ENCODE measurements around the gene CDH23. TPM values are rescaled to one million over a fixed set of nuclear protein-coding genes. Genes with fewer than 3 reads are reported as not detected.

The CDH23 gene
- total and polyA plus RNA-seq, 9 of the 15 experiments (the other 6 are each of a cell fraction or from before 2014, with no cell fraction given): 0.18 to 1.2 (median 0.47) TPM

- Histone ChIP-seq H3K36me3 (ENCODE audit: control insufficient read depth, insufficient read depth, low read length) (no peaks in the 10 kb centered on the region), H3K9me3 (replicated peaks; ENCODE audit: control insufficient read depth, insufficient read depth, low read depth, low read length) (no peaks in the 10 kb centered on the region), H2AFZ (ENCODE audit: low read depth, low read length) (no peak overlapping the region), H3K4me2 (ENCODE audit: insufficient read depth, low read length) (no peak overlapping the region), H3K9me1 (ENCODE audit: control insufficient read depth, insufficient read depth, low read length) (no peaks in the 10 kb centered on the region), H3K79me2 (ENCODE audit: control insufficient read depth, insufficient read depth, low read length) (no peaks in the 10 kb centered on the region), H3K27me3 (ENCODE audit: control insufficient read depth in 2 of 2, insufficient read depth in 2 of 2, low read length in 2 of 2) (no peaks in the 10 kb centered on the region), H3K4me3 (no peak overlapping the region), H3K27ac (ENCODE audit: extremely low read depth, low read depth, low read length) (no peak overlapping the region), H3K4me1 (replicated peaks in 1 of 2; ENCODE audit: control insufficient read depth in 2 of 2, insufficient read depth in 2 of 2, low read length in 2 of 2) (peaks cover 18 to 32% of the 10 kb centered on the region in 2 experiments), H3K9ac (ENCODE audit: insufficient read depth in 1 of 2, low read depth in 2 of 2, low read length in 2 of 2) (no peak overlapping the region; a peak in 1 of 4 replicates), H4K20me1 (replicated peaks; ENCODE audit: control insufficient read depth, insufficient read depth, low read length) (no peaks in the 10 kb centered on the region)
- no TSS peak for BruUV-seq (replicated peaks)
- no peak for TF ChIP-seq MITF (IDR thresholded peaks at IDR 0.05)
- TF ChIP-seq, protein P1, sequence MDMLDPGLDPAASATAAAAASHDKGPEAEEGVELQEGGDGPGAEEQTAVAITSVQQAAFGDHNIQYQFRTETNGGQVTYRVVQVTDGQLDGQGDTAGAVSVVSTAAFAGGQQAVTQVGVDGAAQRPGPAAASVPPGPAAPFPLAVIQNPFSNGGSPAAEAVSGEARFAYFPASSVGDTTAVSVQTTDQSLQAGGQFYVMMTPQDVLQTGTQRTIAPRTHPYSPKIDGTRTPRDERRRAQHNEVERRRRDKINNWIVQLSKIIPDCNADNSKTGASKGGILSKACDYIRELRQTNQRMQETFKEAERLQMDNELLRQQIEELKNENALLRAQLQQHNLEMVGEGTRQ (CRISPR knock-in tag; IDR thresholded peaks at IDR 0.05): no peak
- TF ChIP-seq RAD21 (CRISPR knock-in tag; conservative IDR thresholded peaks at IDR 0.05 in 1 of 2, IDR thresholded peaks at IDR 0.05 in 1 of 2): 0 out of 4 replicates have a peak, but pooled peaks of 1 of the 2 experiments have one; percentile 25
- TF ChIP-seq CTCF (IDR thresholded peaks at IDR 0.05 in 2 of 3, conservative IDR thresholded peaks at IDR 0.05 in 1 of 3; ENCODE audit: insufficient read depth in 2 of 3, low read depth in 1 of 3, low read length in 3 of 3): peak in 1 of 3 experiments; percentile 22; a peak in 2 of 6 replicates
- TF ChIP-seq ZNF274 (IDR thresholded peaks at IDR 0.05; ENCODE audit: borderline replicate concordance, low read depth, low read length): no peak
- FAIRE-seq (no peak), DNase-seq (ENCODE audit: extremely low read depth in 1 of 4, low spot score in 3 of 4) (no peak), ATAC-seq (peak; percentile 17; the same call in 1 of the 3 replicates)
- POLR2A ChIA-PET: interaction anchor here (0.6 to 2.5 kb wide), 2 partner anchors 10 to 228 kb away, joined by 3 to 8 read pairs; no protein-coding TSS in a partner anchor
- WGBS (ENCODE audit: insufficient coverage, low coverage, missing lambda C conversion rate): 37% methylated on average over 8 of the region's 8 CpGs
- intact Hi-C loops (cut with micrococcal nuclease): no loop called here
- in situ Hi-C loops (cut with MboI): no loop called here
- CTCF ChIA-PET (ENCODE audit: low intra/inter-chr PET ratio): no interaction called here
Observed at GRCh38 chr10:71739358-71739900, 342.7 kb downstream of the CDH23 start.
